ENCODE data around the gene MIER1. TPM values are rescaled to one million over a fixed set of nuclear protein-coding genes. Genes with fewer than 3 reads are reported as not detected.
A peak's percentile ranks its signal among the peaks of the same experiment; 100 is the strongest.

Gene MIER1
- total and polyA plus RNA-seq, 2 donors (not counting 1 experiment from before 2014, with no cell fraction given) = 7.7 to 55.0 TPM

DNA sequence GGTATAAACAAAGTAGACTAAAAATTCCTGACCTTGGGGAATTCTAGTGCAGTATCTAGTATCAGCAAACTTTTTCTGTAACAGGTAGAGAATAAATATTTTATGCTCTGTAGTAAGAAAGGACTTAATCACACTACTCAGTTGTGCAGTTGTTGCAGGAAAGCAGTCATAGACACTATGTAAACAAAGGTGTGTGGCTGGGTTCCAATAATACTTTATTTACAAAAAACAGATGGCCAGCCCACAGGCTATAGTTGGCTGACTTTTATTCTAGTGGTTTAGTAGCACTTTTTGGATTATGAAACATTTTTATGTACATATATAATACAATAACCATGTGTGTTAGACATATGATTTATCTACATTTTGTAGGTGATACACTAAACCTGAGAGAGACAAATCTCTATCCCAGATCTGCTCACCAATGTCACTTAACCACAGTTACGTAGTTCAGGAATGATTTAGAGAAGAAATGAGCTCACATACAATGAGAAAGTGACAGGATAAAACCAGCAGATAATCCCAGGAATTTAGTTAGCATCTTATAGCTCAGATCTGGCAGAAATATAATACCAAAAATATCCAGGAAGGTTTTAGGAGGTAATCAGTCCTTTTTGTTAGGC lies 56.1 kb downstream of the MIER1 start:
- no peak overlapping the region for H3K4me3 Mint-ChIP-seq

More for the DNA sequence above, 56.1 kb downstream of the MIER1 start:
- peak overlapping the region; percentile 4 for H3K27ac Mint-ChIP-seq
- ATAC-seq (ENCODE audit: low read depth) (no peak), DNase-seq (no peak)
- Histone ChIP-seq H3K27me3 (replicated peaks in 1 of 4; ENCODE audit: control extremely low read depth in 1 of 4, control insufficient read depth in 3 of 4, insufficient read depth in 4 of 4, low read length in 3 of 4) (no peaks in the 10 kb centered on the region), H3K36me3 (replicated peaks in 1 of 2; ENCODE audit: control extremely low read depth in 1 of 2, control insufficient read depth in 1 of 2, extremely low read depth in 1 of 2, insufficient read depth in 2 of 2, low read length in 1 of 2) (peaks cover 7 to 61% of the 10 kb centered on the region in 2 experiments), H3K27ac (ENCODE audit: low read length in 2 of 2) (peak overlapping the region in 1 of 2 donors; percentile 74), H4K20me1 (ENCODE audit: control insufficient read depth, insufficient read depth, low read length, poor library complexity, severe bottlenecking) (no peaks in the 10 kb centered on the region), H3K4me2 (replicated peaks; ENCODE audit: low read depth, low read length, poor library complexity, severe bottlenecking) (peak overlapping the region; percentile 42), H3K4me3 (ENCODE audit: control extremely low read depth in 1 of 5, extremely low read depth in 1 of 5, insufficient read depth in 1 of 5, low read depth in 2 of 5, low read length in 4 of 5) (no peak overlapping the region), H3K9me3 (ENCODE audit: control extremely low read depth in 1 of 3, control insufficient read depth in 2 of 3, insufficient read depth in 1 of 3, low read length in 2 of 3) (no peaks in the 10 kb centered on the region), H2AFZ (ENCODE audit: insufficient read depth, low read depth, low read length, poor library complexity, severe bottlenecking) (peak overlapping the region; percentile 14), H3K79me2 (ENCODE audit: control insufficient read depth, insufficient read depth, low read length) (no peaks in the 10 kb centered on the region), H3K9ac (ENCODE audit: low read length) (peak overlapping the region; percentile 24), H3K4me1 (ENCODE audit: control insufficient read depth in 2 of 2, insufficient read depth in 2 of 2, low read length in 2 of 2) (peaks cover 0 to 6% of the 10 kb centered on the region in 2 donors)
- TF ChIP-seq CTCF (IDR thresholded peaks at IDR 0.05) (no peak), EZH2 (IDR thresholded peaks at IDR 0.05; ENCODE audit: borderline replicate concordance, insufficient read depth, low read depth, low read length, poor library complexity, severe bottlenecking) (no peak)
- ChIA-PET POLR2A (no interaction called here), CTCF (interaction anchor here (0.7 to 7.9 kb wide), 5 partner anchors 12 to 168 kb away, joined by 3 to 44 read pairs (median 3); no protein-coding TSS in a partner anchor)
- no CpG with 5 or more reads among the region's 1 CpG for WGBS (ENCODE audit: insufficient coverage)
- intact Hi-C loops (cut with micrococcal nuclease) = loop anchor here (5.0 kb wide), 3 partner anchors 49 to 451 kb away; partner anchors contain the start of genes SERBP1 and SLC35D1
- H3K27me3 Mint-ChIP-seq = no peaks in the 10 kb centered on the region
- H3K4me1 Mint-ChIP-seq = peaks cover 14% of the 10 kb centered on the region
- no peaks in the 10 kb centered on the region for H3K9me3 Mint-ChIP-seq (ENCODE audit: insufficient read depth)

Data from B cell (primary cell).